Measurements from ENCODE around the gene SGCD. TPM values are rescaled to one million over a fixed set of nuclear protein-coding genes. Genes with fewer than 3 reads are reported as not detected.

SGCD gene
- total RNA-seq, 1 experiment from 2014 or later = not detected

GRCh38 chr5:156617426-156617825, 290.5 kb downstream of the SGCD start:
- H3K4me3 ChIP-seq (ENCODE audit: low read depth in 2 of 2, low read length in 2 of 2) = no peak overlapping the region
- ChIA-PET POLR2A (no interaction called here), CTCF (no interaction called here)
- BruUV-seq (replicated peaks) = no TSS peak
- no peak overlapping the region for H3K27ac ChIP-seq (ENCODE audit: low read length)
- in situ Hi-C loops (cut with HindIII; ENCODE audit: low pct_unique_long_range_greater_than_20kb, low sequenced_read_pairs) (no loop called here), intact Hi-C loops (cut with micrococcal nuclease; ENCODE audit: unreplicated experiment) (no loop called here)
- DNase-seq (ENCODE audit: low read depth, low spot score) (no peak), ATAC-seq (no peak)
- H3K4me1 ChIP-seq (ENCODE audit: control insufficient read depth, insufficient read depth, low read length) = no peaks in the 10 kb centered on the region
- TF ChIP-seq REST (IDR thresholded peaks at IDR 0.05; ENCODE audit: insufficient read depth in 1 of 2, low read depth in 2 of 2, low read length in 1 of 2) (no peak), SIN3A (IDR thresholded peaks at IDR 0.05; ENCODE audit: borderline replicate concordance, insufficient read depth, low read depth, low read length) (no peak), POLR2AphosphoS5 (IDR thresholded peaks at IDR 0.05; ENCODE audit: low read depth, low read length) (no peak), TCF7L2 (IDR thresholded peaks at IDR 0.05; ENCODE audit: low read depth, low read length) (no peak), CTCF (IDR thresholded peaks at IDR 0.05) (no peak)
- no peaks in the 10 kb centered on the region for H3K36me3 ChIP-seq (ENCODE audit: control insufficient read depth, insufficient read depth, low read length)
- H3K27me3 ChIP-seq (ENCODE audit: control insufficient read depth, insufficient read depth, low read length) = no peaks in the 10 kb centered on the region
- H3K9me3 ChIP-seq (ENCODE audit: control insufficient read depth, insufficient read depth, low read depth, low read length) = no peaks in the 10 kb centered on the region

- in situ Hi-C loops (cut with HindIII; ENCODE audit: low pct_unique_long_range_greater_than_20kb, low sequenced_read_pairs) = no loop called here
- Histone ChIP-seq H3K36me3 (ENCODE audit: control insufficient read depth, insufficient read depth, low read length) (no peaks in the 10 kb centered on the region), H3K4me3 (ENCODE audit: low read depth in 2 of 2, low read length in 2 of 2) (no peak overlapping the region), H3K27ac (ENCODE audit: low read length) (no peak overlapping the region), H3K4me1 (ENCODE audit: control insufficient read depth, insufficient read depth, low read length) (no peaks in the 10 kb centered on the region), H3K9me3 (ENCODE audit: control insufficient read depth, insufficient read depth, low read depth, low read length) (no peaks in the 10 kb centered on the region), H3K27me3 (ENCODE audit: control insufficient read depth, insufficient read depth, low read length) (no peaks in the 10 kb centered on the region)
- intact Hi-C loops (cut with micrococcal nuclease; ENCODE audit: unreplicated experiment) = no loop called here
- no TSS peak for BruUV-seq (replicated peaks)
- no peak for TF ChIP-seq REST (IDR thresholded peaks at IDR 0.05; ENCODE audit: insufficient read depth in 1 of 2, low read depth in 2 of 2, low read length in 1 of 2)
- TF ChIP-seq CTCF (IDR thresholded peaks at IDR 0.05) = no peak
- no peak for TF ChIP-seq POLR2AphosphoS5 (IDR thresholded peaks at IDR 0.05; ENCODE audit: low read depth, low read length)
- TF ChIP-seq SIN3A (IDR thresholded peaks at IDR 0.05; ENCODE audit: borderline replicate concordance, insufficient read depth, low read depth, low read length) = no peak
- no peak for TF ChIP-seq TCF7L2 (IDR thresholded peaks at IDR 0.05; ENCODE audit: low read depth, low read length)
- DNase-seq (ENCODE audit: low read depth, low spot score) (no peak), ATAC-seq (no peak)
- CTCF ChIA-PET = no interaction called here
- POLR2A ChIA-PET = no interaction called here
Measured at GRCh38 chr5:156618601-156619000, 291.6 kb downstream of the SGCD start.

Measured in Panc1 (cell line).